Fibroblast of skin of left biceps (primary cell): ENCODE results near the gene ZNF724.
"Not testable (repeated sequence)": the region's sequence is repeated elsewhere in the genome, so short reads cannot be mapped to it uniquely, and the experiment has no call there.

ENCODE experiments used
- DNase-seq, 2 experiments: peaks; one replicate each; pipeline ENCODE4 v3.0.0-alpha.2; 2013; ENCODE audit warnings: low read depth in 2 of 2

ZNF724 gene

DNA sequence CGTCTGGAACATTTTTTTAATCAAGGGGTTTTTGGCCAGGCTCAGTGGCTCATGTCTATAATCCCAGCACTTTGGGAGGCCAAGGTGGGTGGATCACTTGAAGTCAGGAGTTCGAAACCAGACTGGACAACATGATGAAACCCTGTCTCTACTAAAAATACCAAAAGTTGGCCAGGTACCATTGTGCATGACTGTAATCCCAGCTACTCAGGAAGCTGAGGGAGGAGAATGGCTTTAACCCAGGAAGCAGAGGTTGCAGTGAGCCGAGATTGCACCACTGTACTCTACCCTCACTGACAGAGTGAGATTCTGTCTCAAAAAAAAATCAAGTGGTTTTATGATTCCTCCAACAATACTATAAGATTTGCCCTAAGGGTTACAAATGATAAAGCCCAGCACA is 3.1 kb upstream of the ZNF724 start:
- DNase-seq, result not testable (repeated sequence)

DNA sequence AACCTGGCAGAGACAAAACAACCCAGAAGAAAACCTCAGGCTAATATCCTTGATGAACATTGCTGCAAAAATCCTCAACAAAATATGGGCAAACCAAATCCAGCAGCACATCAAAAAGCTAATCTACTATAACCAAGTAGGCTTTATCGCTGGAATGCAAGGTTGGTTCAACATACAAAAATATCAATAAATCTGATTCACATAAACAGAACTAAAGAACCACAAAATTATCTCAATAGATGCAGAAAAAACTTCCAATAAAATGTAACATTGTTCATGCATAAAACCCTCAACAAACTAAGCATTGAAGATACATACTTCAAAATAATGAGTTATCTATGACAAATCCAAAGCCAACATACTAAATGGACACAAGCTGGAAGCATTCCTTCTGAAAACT is 8.8 kb downstream of the ZNF724 start:
- DNase-seq, result no peak

DNA sequence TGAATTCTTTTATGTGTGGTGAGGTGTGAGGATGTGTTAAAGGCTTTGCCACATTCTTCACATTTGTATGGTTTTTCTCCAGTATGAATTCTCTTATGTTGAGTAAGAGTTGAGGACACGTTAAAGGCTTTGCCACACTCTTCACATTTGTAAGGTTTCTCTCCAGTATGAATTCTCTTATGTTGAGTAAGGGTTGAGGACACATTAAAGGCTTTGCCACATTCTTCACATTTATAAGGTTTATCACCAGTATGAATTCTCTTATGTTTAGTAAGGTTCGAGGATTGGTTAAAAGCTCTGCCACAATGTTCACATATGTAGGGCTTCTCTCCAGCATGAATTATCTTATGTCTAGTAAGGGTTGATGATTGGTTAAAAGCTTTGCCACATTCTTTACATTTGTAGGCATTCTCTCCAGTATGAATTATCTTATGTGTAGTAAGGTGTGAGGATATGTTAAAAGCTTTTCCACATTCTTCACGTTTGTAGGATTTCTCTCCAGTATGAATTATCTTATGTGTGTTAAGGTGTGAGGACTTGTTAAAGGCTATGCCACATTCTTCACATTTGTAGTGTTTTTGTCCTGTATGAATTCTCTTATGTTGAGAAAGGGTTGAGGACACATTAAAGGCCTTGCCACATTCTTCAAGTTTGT is 27.1 kb downstream of the ZNF724 start:
- no peak for DNase-seq

DNA sequence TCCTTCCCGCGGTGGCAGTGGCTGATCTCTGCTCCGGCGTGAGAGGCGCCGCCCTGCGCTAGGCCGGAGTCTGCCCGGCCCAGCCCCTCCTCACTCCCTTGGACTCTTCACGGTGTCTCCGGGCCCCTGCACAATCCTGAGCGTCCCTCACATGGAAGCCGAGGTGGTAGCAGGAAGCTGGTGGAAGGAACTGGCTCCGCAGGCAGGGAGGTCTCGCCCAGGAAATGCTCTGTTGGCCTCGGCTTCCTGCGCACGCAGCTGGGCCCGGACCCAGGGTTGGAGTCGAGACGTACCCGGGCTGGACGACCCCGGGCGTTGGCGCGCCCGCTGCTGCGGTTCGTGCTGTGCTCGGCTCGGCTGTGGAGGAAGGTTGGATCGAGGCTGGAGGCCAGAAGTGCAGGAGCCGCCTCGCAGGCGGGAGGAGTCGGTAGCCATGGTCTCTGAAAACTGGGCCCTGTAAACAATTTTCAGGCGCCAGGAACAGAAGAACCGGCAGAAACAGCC is 46.3 kb downstream of the ZNF724 start:
- DNase-seq, result no peak

DNA sequence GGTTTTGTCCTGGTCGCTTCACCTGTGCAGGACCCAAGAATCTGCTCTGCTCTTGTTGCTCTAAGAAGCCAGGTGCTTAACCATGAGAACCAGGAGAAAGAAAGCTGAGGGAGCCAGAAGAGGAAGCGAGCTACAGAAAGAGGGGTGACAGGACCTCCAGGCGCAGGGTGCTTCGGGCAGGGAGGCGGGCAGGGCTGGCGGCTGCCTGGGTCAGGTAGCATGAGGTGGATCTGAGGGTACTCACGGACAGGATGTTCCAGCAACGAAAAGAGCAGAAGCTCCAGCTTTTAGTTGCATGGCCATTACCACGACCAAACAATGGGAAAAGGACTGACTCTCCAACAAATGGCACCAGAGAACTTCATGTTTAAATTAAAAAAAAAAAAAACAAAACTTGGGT is 59.9 kb downstream of the ZNF724 start:
- DNase-seq, result no peak

DNA sequence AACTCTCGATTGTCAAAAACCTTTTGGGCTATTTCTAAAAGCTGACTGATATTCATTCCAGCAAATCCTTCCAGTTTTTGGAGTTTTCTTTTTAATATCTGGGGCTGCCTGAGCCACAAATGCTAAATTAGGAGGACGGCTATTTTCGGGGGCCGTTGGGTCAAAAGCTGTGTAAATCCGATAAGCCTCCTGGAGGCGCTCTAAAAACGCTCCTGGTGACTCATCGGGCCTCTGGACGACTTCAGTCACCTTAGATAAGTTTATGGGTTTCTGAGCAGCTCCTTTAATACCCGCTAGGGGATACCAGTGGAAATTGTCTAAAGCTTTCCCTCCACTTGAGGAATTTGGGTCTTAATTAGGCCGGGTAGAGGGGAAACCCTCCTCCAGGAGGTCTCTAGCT is 66.9 kb downstream of the ZNF724 start:
- no peak for DNase-seq
